ENCODE measurements around the gene ZNF646. TPM values are rescaled to one million over a fixed set of nuclear protein-coding genes. Genes with fewer than 3 reads are reported as not detected.

The ZNF646 gene
- polyA plus RNA-seq, 1 donor from 2014 or later: 8.5 TPM

DNA sequence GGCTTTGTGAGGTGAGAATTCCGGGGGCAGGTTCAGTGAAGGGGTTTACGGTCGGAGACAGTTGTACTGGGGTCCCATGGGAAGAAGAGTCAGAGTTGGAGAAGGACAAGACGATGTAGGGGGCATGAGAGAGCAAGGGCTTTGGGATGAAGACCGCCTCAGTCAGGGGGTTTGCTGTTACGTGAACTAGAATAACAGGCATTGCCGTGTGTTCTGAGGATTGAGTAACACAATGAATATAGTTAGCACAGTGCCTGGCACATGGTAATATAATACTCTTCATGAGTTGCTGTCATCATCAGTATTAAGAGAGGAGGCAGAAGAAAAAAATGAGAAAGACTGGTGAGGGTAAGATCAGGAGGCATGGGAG is 577 bp downstream of the ZNF646 start:
- TF ChIP-seq RAD21 (conservative IDR thresholded peaks at IDR 0.05) (no peak), EP300 (conservative IDR thresholded peaks at IDR 0.05; ENCODE audit: poor library complexity, severe bottlenecking) (no peak), SMC3 (conservative IDR thresholded peaks at IDR 0.05; ENCODE audit: poor library complexity) (no peak), EZH2 (IDR thresholded peaks at IDR 0.05; ENCODE audit: borderline replicate concordance, insufficient read depth, low read length, poor library complexity, severe bottlenecking) (no peak), TAF1 (IDR thresholded peaks at IDR 0.05; ENCODE audit: low read depth) (no peak), MXI1 (conservative IDR thresholded peaks at IDR 0.05; ENCODE audit: poor library complexity, severe bottlenecking) (no peak), POLR2AphosphoS5 (IDR thresholded peaks at IDR 0.05) (no peak)
- TF ChIP-seq, protein P1, sequence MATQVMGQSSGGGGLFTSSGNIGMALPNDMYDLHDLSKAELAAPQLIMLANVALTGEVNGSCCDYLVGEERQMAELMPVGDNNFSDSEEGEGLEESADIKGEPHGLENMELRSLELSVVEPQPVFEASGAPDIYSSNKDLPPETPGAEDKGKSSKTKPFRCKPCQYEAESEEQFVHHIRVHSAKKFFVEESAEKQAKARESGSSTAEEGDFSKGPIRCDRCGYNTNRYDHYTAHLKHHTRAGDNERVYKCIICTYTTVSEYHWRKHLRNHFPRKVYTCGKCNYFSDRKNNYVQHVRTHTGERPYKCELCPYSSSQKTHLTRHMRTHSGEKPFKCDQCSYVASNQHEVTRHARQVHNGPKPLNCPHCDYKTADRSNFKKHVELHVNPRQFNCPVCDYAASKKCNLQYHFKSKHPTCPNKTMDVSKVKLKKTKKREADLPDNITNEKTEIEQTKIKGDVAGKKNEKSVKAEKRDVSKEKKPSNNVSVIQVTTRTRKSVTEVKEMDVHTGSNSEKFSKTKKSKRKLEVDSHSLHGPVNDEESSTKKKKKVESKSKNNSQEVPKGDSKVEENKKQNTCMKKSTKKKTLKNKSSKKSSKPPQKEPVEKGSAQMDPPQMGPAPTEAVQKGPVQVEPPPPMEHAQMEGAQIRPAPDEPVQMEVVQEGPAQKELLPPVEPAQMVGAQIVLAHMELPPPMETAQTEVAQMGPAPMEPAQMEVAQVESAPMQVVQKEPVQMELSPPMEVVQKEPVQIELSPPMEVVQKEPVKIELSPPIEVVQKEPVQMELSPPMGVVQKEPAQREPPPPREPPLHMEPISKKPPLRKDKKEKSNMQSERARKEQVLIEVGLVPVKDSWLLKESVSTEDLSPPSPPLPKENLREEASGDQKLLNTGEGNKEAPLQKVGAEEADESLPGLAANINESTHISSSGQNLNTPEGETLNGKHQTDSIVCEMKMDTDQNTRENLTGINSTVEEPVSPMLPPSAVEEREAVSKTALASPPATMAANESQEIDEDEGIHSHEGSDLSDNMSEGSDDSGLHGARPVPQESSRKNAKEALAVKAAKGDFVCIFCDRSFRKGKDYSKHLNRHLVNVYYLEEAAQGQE (IDR thresholded peaks at IDR 0.05; ENCODE audit: borderline replicate concordance): no peak
- TF ChIP-seq, protein P2, sequence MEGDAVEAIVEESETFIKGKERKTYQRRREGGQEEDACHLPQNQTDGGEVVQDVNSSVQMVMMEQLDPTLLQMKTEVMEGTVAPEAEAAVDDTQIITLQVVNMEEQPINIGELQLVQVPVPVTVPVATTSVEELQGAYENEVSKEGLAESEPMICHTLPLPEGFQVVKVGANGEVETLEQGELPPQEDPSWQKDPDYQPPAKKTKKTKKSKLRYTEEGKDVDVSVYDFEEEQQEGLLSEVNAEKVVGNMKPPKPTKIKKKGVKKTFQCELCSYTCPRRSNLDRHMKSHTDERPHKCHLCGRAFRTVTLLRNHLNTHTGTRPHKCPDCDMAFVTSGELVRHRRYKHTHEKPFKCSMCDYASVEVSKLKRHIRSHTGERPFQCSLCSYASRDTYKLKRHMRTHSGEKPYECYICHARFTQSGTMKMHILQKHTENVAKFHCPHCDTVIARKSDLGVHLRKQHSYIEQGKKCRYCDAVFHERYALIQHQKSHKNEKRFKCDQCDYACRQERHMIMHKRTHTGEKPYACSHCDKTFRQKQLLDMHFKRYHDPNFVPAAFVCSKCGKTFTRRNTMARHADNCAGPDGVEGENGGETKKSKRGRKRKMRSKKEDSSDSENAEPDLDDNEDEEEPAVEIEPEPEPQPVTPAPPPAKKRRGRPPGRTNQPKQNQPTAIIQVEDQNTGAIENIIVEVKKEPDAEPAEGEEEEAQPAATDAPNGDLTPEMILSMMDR (IDR thresholded peaks at IDR 0.05; ENCODE audit: poor library complexity, severe bottlenecking): no peak
- Histone ChIP-seq H4K20me1 (ENCODE audit: insufficient read depth) (no peaks in the 10 kb centered on the region), H3K9me2 (ENCODE audit: insufficient read depth, low read length) (no peaks in the 10 kb centered on the region), H2AFZ (ENCODE audit: low read depth, low read length) (peak overlapping the region; percentile 67), H3K27ac (ENCODE audit: low read length) (peak overlapping the region; percentile 95), H3K4me3 (ENCODE audit: low read length) (peak overlapping the region; percentile 77), H3F3A (ENCODE audit: insufficient read depth, low read length, poor library complexity, severe bottlenecking) (no peaks in the 10 kb centered on the region), H3K9ac (ENCODE audit: low read length) (peak overlapping the region; percentile 96), H3K9me3 (ENCODE audit: low read length) (no peaks in the 10 kb centered on the region), H3K36me3 (ENCODE audit: insufficient read depth, low read length) (peaks cover 6% of the 10 kb centered on the region), H3K27me3 (ENCODE audit: insufficient read depth, low read depth, low read length) (no peaks in the 10 kb centered on the region), H3K79me2 (replicated peaks; ENCODE audit: insufficient read depth, low read length) (peaks cover 43% of the 10 kb centered on the region), H3K4me2 (ENCODE audit: low read length) (peak overlapping the region; percentile 97)

DNA sequence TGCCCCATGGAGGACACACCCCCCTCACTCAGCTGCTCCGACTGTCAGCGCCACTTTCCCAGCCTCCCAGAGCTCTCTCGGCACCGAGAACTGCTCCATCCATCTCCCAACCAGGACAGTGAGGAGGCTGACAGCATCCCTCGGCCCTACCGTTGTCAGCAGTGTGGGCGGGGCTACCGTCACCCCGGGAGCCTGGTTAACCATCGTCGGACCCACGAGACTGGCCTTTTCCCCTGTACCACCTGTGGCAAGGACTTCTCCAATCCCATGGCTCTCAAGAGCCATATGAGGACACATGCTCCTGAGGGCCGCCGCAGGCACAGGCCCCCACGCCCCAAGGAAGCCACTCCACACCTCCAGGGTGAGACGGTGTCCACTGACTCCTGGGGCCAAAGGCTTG is 2.1 kb downstream of the ZNF646 start:
- H3K9ac ChIP-seq (ENCODE audit: low read length): no peak overlapping the region
- H3F3A ChIP-seq (ENCODE audit: insufficient read depth, low read length, poor library complexity, severe bottlenecking): no peaks in the 10 kb centered on the region
- H3K4me2 ChIP-seq (ENCODE audit: low read length): no peak overlapping the region
- H3K4me3 ChIP-seq (ENCODE audit: low read length): no peak overlapping the region
- peaks cover 6% of the 10 kb centered on the region for H3K36me3 ChIP-seq (ENCODE audit: insufficient read depth, low read length)
- TF ChIP-seq RAD21 (conservative IDR thresholded peaks at IDR 0.05) (no peak), SMC3 (conservative IDR thresholded peaks at IDR 0.05; ENCODE audit: poor library complexity) (no peak), EZH2 (IDR thresholded peaks at IDR 0.05; ENCODE audit: borderline replicate concordance, insufficient read depth, low read length, poor library complexity, severe bottlenecking) (no peak), TAF1 (IDR thresholded peaks at IDR 0.05; ENCODE audit: low read depth) (no peak), EP300 (conservative IDR thresholded peaks at IDR 0.05; ENCODE audit: poor library complexity, severe bottlenecking) (no peak), POLR2AphosphoS5 (IDR thresholded peaks at IDR 0.05) (no peak), MXI1 (conservative IDR thresholded peaks at IDR 0.05; ENCODE audit: poor library complexity, severe bottlenecking) (no peak)
- TF ChIP-seq, protein P1 (IDR thresholded peaks at IDR 0.05; ENCODE audit: borderline replicate concordance): no peak
- TF ChIP-seq, protein P2 (IDR thresholded peaks at IDR 0.05; ENCODE audit: poor library complexity, severe bottlenecking): no peak
- H2AFZ ChIP-seq (ENCODE audit: low read depth, low read length): no peak overlapping the region
- no peaks in the 10 kb centered on the region for H4K20me1 ChIP-seq (ENCODE audit: insufficient read depth)
- H3K9me3 ChIP-seq (ENCODE audit: low read length): no peaks in the 10 kb centered on the region
- no peaks in the 10 kb centered on the region for H3K9me2 ChIP-seq (ENCODE audit: insufficient read depth, low read length)
- H3K27ac ChIP-seq (ENCODE audit: low read length): no peak overlapping the region
- H3K27me3 ChIP-seq (ENCODE audit: insufficient read depth, low read depth, low read length): no peaks in the 10 kb centered on the region
- H3K79me2 ChIP-seq (replicated peaks; ENCODE audit: insufficient read depth, low read length): peaks cover 37% of the 10 kb centered on the region
